Measurements from ENCODE around the gene CBX5. TPM values are rescaled to one million over a fixed set of nuclear protein-coding genes. Genes with fewer than 3 reads are reported as not detected.

CBX5 gene
- total and polyA plus RNA-seq, 9 of the 15 experiments (the other 6 are each of a cell fraction or from before 2014, with no cell fraction given) = 32.6 to 102 (median 59.2) TPM

DNA sequence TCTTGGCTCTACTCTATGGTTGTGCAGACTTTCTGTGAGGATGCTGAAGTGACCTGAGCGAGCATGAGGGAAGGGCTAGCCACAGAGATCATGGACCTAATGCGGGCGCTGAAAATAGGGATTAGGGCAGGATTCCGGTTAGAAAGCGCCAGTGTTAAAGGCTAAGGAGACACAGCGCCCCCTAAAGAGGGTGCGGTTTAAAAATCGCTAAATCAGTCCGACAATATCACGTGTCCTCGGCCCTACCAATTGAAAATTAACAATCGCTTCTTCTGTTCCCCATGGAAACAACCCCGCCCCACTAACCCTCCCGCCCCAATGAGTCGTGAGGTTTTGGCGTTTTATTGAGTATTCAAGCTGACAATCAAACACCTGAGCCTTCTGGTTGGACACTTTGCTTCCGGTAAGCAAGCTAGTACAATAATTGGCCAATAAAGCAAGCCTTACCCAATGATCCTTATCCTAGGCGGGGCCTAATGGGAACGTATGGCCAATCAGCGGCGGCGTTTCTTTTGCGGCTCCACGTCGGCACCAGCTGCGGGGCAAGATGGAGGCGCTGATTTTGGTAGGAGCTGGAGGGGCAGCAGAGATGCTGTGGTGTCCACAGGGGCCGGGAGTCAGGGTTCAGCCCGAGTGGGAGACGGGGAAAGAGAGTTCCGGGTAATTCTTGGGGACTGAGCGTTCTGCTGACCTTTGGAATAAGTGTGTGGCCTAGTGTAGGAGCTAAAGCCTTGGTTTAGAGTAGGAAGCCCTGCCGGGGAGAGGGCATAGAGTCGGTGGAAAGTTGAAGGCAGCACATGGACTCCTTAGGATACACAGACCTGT lies 44.9 kb upstream of the CBX5 start, which contains the start of gene COPZ1 (continued):
- TF ChIP-seq, protein P1, sequence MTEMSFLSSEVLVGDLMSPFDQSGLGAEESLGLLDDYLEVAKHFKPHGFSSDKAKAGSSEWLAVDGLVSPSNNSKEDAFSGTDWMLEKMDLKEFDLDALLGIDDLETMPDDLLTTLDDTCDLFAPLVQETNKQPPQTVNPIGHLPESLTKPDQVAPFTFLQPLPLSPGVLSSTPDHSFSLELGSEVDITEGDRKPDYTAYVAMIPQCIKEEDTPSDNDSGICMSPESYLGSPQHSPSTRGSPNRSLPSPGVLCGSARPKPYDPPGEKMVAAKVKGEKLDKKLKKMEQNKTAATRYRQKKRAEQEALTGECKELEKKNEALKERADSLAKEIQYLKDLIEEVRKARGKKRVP (CRISPR knock-in tag; IDR thresholded peaks at IDR 0.05) = peak; percentile 10; the same call in 1 of the 2 replicates
- TF ChIP-seq, protein P2, sequence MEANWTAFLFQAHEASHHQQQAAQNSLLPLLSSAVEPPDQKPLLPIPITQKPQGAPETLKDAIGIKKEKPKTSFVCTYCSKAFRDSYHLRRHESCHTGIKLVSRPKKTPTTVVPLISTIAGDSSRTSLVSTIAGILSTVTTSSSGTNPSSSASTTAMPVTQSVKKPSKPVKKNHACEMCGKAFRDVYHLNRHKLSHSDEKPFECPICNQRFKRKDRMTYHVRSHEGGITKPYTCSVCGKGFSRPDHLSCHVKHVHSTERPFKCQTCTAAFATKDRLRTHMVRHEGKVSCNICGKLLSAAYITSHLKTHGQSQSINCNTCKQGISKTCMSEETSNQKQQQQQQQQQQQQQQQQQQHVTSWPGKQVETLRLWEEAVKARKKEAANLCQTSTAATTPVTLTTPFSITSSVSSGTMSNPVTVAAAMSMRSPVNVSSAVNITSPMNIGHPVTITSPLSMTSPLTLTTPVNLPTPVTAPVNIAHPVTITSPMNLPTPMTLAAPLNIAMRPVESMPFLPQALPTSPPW (CRISPR knock-in tag; IDR thresholded peaks at IDR 0.05) = peak; percentile 85
- no peak for TF ChIP-seq NELFE (IDR thresholded peaks at IDR 0.05; ENCODE audit: insufficient read depth, insufficient read length)
- peak; percentile 50 for TF ChIP-seq NBN (IDR thresholded peaks at IDR 0.05; ENCODE audit: low read depth)
- no peak for TF ChIP-seq KLF1 (tag; IDR thresholded peaks at IDR 0.05)
- TF ChIP-seq ZNF217 (CRISPR knock-in tag; IDR thresholded peaks at IDR 0.05) = no peak
- TF ChIP-seq ARID2 (IDR thresholded peaks at IDR 0.05) = no peak; the same call in 1 of the 2 replicates
- TF ChIP-seq NCOA6 (IDR thresholded peaks at IDR 0.05) = no peak
- TF ChIP-seq, protein P3, sequence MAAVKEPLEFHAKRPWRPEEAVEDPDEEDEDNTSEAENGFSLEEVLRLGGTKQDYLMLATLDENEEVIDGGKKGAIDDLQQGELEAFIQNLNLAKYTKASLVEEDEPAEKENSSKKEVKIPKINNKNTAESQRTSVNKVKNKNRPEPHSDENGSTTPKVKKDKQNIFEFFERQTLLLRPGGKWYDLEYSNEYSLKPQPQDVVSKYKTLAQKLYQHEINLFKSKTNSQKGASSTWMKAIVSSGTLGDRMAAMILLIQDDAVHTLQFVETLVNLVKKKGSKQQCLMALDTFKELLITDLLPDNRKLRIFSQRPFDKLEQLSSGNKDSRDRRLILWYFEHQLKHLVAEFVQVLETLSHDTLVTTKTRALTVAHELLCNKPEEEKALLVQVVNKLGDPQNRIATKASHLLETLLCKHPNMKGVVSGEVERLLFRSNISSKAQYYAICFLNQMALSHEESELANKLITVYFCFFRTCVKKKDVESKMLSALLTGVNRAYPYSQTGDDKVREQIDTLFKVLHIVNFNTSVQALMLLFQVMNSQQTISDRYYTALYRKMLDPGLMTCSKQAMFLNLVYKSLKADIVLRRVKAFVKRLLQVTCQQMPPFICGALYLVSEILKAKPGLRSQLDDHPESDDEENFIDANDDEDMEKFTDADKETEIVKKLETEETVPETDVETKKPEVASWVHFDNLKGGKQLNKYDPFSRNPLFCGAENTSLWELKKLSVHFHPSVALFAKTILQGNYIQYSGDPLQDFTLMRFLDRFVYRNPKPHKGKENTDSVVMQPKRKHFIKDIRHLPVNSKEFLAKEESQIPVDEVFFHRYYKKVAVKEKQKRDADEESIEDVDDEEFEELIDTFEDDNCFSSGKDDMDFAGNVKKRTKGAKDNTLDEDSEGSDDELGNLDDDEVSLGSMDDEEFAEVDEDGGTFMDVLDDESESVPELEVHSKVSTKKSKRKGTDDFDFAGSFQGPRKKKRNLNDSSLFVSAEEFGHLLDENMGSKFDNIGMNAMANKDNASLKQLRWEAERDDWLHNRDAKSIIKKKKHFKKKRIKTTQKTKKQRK (IDR thresholded peaks at IDR 0.05; ENCODE audit: borderline replicate concordance, low read depth, low read length) = peak; percentile 93
- TF ChIP-seq SRF (CRISPR knock-in tag; IDR thresholded peaks at IDR 0.05) = peak; percentile 14 to 44; a peak in 1 of 4 replicates
- TF ChIP-seq, protein P4, sequence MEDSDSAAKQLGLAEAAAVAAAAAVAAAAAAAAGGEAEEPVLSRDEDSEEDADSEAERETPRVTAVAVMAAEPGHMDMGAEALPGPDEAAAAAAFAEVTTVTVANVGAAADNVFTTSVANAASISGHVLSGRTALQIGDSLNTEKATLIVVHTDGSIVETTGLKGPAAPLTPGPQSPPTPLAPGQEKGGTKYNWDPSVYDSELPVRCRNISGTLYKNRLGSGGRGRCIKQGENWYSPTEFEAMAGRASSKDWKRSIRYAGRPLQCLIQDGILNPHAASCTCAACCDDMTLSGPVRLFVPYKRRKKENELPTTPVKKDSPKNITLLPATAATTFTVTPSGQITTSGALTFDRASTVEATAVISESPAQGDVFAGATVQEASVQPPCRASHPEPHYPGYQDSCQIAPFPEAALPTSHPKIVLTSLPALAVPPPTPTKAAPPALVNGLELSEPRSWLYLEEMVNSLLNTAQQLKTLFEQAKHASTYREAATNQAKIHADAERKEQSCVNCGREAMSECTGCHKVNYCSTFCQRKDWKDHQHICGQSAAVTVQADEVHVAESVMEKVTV (CRISPR knock-in tag; IDR thresholded peaks at IDR 0.05) = peak; percentile 91
- no peak for TF ChIP-seq KDM4B (IDR thresholded peaks at IDR 0.05; ENCODE audit: borderline replicate concordance in 2 of 2, low read depth in 1 of 2)
- TF ChIP-seq CREB1 (IDR thresholded peaks at IDR 0.05) = peak; percentile 75
- TF ChIP-seq CREB1 (CRISPR knock-in tag; IDR thresholded peaks at IDR 0.05) = peak; percentile 70
- no peak for TF ChIP-seq TARDBP (IDR thresholded peaks at IDR 0.05)
- TF ChIP-seq RBM39 (optimal IDR thresholded peaks at IDR 0.05; ENCODE audit: low read depth, low read length) = peak; percentile 73
- TF ChIP-seq ZNF589 (CRISPR knock-in tag; IDR thresholded peaks at IDR 0.05; ENCODE audit: low read depth) = no peak
- no peak for TF ChIP-seq NFE2L1 (tag; IDR thresholded peaks at IDR 0.05; ENCODE audit: borderline replicate concordance, low read depth)
- peak in 1 of 2 experiments; percentile 79; a peak in 2 of 3 replicates for TF ChIP-seq CBX3 (IDR thresholded peaks at IDR 0.05; ENCODE audit: borderline replicate concordance in 1 of 2, low read length in 2 of 2)
- TF ChIP-seq SP2 (IDR thresholded peaks at IDR 0.05; ENCODE audit: extremely low read depth, low read depth, low read length, poor library complexity, severe bottlenecking) = peak; percentile 80
